GM21786 (cell line): ENCODE data around the gene METTL26.

Experiments used
- ATAC-seq: cut with Tn5 transposase; IDR thresholded peaks from one replicate; pipeline ENCODE4 v1.9.1; 2021; ENCODE audit not compliant: unreplicated experiment

METTL26 gene

GRCh38 chr16:636206-637080 lies at the start of gene METTL26:
Gene METTL26, minus strand, starts transcription at chr16:636305. Its CDS starts 15 bp downstream, at chr16:636290.
- peak; percentile 79 for ATAC-seq

- no peak for ATAC-seq
Observed at GRCh38 chr16:684961-685696, 49.0 kb upstream of the METTL26 start.

- peak; percentile 59 for ATAC-seq
Observed at GRCh38 chr16:684071-684794, 48.1 kb upstream of the METTL26 start, which contains the start of gene JMJD8. Gene JMJD8, minus strand, starts transcription at chr16:684334. Its CDS starts 15 bp downstream, at chr16:684319.

GRCh38 chr16:683396-684070 lies 47.4 kb upstream of the METTL26 start:
- ATAC-seq, result no peak

- ATAC-seq, result no peak
Observed at GRCh38 chr16:682493-683395, 46.6 kb upstream of the METTL26 start.

GRCh38 chr16:681746-682427 lies 45.8 kb upstream of the METTL26 start:
- ATAC-seq, result no peak

GRCh38 chr16:680967-681745 lies 45.1 kb upstream of the METTL26 start:
- no peak for ATAC-seq

GRCh38 chr16:680625-680945 lies 44.5 kb upstream of the METTL26 start:
- ATAC-seq, result peak; percentile 4

- ATAC-seq, result peak; percentile 37
Observed at GRCh38 chr16:679814-680624, 43.9 kb upstream of the METTL26 start, which contains the start of gene STUB1. Gene STUB1, plus strand, starts transcription at chr16:680410. Its CDS starts 116 bp downstream, at chr16:680526.

- ATAC-seq, result no peak
Observed at GRCh38 chr16:678858-679813, 43.0 kb upstream of the METTL26 start.

- no peak for ATAC-seq
Observed at GRCh38 chr16:678209-678857, 42.2 kb upstream of the METTL26 start.

GRCh38 chr16:677316-678190 lies 41.4 kb upstream of the METTL26 start:
- ATAC-seq, result no peak

- ATAC-seq, result no peak
Observed at GRCh38 chr16:676913-677312, 40.8 kb upstream of the METTL26 start.

GRCh38 chr16:676565-676902 lies 40.4 kb upstream of the METTL26 start:
- ATAC-seq, result no peak
